ENCODE data around the gene RNF4.

Gene RNF4

DNA sequence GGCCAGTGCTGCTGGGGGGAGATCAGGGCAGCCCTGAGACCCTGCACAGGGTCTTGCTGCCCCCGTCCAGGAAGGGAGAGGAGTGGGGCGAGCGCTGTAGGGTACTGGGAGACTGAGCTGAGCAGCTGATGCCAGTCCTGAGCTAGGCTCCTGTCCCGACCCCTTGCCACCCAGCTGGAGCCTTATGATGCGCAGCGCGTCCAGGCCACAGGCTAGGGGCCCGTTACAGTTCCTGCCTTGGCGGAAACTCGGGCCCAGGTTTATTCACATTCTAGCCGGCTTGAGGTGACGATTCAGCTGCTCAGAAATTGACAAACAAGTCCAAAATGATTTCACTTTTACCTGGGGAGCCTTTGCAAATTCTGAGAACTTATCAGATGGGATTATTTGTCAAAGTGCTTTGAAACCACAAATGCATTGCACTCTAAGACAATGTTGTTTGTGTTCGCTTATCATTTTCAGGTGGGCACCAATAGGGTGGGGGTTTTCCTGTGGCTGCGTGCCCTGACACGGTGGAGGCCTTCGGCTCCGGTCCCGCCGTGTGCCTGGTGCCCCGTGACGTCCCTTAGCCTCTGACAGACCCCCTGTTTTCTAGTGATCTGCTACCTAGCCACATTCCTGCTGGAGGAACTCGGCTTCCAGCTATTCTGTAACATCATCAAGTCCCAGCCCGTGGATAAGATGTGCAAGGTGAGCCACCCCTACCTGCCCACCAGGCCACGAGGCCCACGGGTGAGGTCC is 31.3 kb upstream of the RNF4 start:
- FAIRE-seq (no peak), DNase-seq (ENCODE audit: low spot score) (no peak)

GRCh38 chr4:2438822-2439718 is 29.8 kb upstream of the RNF4 start:
- FAIRE-seq (no peak), DNase-seq (ENCODE audit: low spot score) (no peak)

DNA sequence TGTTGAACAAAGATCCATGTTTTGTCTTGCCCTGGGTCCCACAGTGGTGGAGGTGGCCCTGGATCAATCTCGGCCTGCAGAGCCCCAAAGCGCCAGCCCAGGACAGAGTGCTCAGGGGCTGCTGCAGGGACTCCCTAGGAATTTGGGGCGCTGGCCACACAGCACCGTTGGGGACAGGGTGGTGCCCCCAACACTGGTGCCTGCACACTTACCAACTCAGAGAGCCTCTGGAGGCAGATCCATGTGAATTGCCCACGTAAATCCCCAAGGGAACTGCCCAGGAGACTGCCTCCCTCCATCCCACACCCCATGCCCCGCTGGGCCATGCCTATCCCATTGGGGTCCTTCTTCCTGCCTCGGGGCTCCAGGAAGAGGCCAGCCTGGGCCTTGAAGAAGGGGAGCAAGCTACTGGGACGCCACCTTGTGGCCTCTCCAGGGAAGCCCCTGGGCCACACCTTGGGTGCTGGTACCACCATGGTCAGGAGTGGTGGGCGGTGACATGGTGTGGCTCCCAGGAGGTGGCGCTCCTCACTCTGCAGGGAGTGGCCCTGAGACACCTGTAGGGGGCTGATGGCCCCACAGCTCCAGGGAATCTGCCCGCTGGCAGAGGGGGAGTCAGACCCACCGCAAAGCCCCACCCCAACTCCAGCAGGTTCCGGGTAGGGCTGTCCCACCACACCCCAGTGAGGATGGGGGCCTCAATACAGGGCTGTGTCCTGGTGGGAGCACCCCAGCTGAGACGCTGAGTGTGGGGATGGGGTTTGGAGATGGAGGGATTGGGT is 27.3 kb upstream of the RNF4 start:
- DNase-seq (ENCODE audit: low spot score) = peak; percentile 26
- no peak for FAIRE-seq

- FAIRE-seq = no peak
Observed at GRCh38 chr4:2442175-2442993, 26.5 kb upstream of the RNF4 start.

DNA sequence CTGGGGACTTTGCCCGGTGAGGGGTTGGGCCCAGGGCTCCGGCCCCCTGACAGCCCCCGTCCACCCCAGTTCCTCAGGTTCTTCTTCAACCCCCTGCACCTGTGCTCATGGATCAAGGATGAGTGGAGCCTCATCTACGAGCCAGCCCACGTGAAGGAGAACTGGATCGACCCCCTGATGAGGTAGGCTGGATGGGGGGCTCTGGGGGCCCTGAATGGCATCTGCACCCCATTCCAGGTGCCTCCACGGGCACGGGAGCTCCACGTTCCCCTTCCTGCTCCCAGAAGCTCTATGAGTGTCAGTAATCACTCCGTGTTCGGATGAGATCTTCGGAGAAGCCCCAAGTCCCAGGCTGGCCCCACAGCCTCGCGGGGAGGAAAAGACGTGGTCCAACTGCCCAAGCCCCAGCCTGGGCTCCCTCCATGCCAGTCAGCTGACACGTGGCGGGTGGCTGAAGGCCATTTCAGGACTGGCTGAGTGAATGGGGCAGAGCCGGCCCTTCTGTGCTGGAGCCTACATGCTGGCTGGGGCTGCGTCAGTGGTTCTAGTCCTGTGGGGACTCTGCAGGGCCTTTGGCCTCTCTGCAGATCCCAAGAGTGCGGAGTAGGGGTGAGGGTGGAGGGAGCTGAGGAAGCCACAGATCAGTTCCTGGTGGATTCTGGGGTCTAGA is 25.7 kb upstream of the RNF4 start:
- FAIRE-seq (no peak), DNase-seq (ENCODE audit: low spot score) (no peak)

More at GRCh38 chr4:2442175-2442993, 26.5 kb upstream of the RNF4 start:
- DNase-seq (ENCODE audit: low spot score) = no peak

DNA sequence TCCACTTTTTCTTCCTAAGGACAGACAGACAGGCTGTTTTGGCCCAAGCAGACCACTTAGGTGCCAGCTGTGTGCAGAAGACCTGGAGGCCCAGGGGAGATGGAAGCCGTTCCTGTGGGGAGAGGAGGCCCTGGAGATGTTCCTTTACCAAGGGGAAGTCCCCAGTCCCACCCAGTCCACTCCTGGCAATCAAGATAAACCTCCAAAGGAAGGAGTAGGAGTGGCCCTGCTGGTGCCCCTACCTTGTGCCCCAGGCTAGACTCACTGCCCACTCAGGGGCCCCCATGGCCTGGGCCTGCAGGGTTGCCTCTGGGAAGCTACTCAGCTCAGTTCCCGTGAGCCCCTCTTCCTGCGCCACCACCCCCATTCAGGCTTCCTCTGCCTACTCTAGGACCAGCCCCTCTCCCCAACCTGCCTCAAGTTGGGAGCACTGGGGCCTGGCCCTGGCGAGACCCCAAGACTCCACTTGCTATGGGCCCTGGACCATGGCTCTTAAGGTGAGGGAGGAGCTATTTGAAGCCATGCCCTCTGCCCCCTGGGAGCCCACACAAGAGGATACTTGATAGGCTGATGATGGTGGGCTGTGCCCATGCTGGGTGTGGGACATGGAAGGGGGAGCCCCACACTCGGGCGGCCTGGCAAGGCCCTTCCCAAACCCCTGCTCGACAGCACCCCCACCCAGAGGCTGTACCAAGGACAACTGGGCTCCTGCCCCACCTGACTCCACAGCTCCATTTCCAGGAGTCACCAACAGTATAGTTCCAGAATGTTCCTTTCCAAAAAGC is 24.8 kb upstream of the RNF4 start:
- DNase-seq (ENCODE audit: low spot score) = no peak
- FAIRE-seq = no peak

GRCh38 chr4:2445130-2445529 is 23.8 kb upstream of the RNF4 start:
- FAIRE-seq = no peak

GRCh38 chr4:2445571-2445970 is 23.3 kb upstream of the RNF4 start:
- FAIRE-seq (no peak), DNase-seq (ENCODE audit: low spot score) (no peak)

More at GRCh38 chr4:2445130-2445529, 23.8 kb upstream of the RNF4 start:
- DNase-seq (ENCODE audit: low spot score) = no peak

DNA sequence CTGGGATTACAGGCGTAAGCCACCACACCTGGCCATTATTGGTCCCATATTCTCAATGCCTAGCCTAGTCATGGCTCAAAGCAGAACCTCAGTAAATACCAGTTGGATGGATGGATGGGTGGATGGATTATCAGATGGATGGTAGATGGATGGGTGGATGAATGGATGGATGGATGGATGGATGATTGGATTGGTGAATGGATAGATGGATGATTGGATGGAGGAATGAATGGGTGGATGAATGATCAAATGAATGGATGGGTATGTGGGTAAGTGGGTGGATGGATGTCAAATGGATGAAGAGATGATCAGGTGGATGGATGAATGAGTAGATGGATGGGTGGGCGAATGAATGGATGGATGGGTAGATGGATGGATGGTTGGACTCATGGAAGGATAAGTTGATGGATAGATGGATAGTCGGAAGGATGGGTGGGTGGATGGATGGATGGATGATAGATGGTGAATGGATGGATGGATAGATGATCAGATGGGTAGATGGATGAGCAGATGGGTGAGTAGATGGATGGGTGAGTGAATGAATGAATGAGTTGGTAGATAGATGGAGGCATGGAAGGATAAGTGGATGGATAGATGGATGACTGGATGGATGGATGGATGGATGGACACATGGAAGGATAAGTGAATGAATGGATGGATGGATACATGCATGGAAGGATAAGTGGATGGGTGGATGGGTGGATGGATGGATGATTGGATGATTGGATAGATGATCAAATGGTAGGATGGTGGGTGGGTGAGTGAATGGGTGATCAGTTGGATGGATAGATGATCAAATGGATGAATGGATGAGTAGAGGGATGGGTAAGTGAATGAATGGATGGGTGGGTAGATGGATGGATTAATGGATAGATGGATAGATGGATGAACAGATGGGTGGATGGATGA is 22.0 kb upstream of the RNF4 start:
- DNase-seq (ENCODE audit: low spot score) (no peak), FAIRE-seq (no peak)

DNA sequence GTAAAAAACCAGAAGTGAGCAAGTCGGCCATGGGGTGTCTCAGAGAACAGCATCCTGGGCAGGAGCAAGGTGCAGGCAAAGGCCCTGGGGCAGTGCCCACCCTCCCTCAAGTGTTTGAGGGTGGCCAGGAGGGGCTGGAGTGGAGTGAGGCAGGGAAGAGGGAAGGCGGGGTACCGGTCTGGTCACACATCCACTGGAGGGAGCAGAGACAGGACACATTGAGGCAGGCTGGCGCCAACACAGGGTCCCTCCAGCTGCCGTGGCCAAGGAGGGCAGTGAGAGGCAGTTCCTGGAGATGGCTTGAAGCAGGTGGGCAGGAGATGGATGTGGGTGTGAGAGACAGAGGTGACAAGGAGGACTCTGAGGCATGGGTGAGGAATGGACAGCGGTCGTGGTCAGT is 20.3 kb upstream of the RNF4 start:
- FAIRE-seq = no peak

GRCh38 chr4:2449051-2449450 is 19.9 kb upstream of the RNF4 start:
- FAIRE-seq = no peak
- DNase-seq (ENCODE audit: low spot score) = no peak

More for the DNA sequence above, 20.3 kb upstream of the RNF4 start:
- no peak for DNase-seq (ENCODE audit: low spot score)

- FAIRE-seq (no peak), DNase-seq (ENCODE audit: low spot score) (no peak)
Observed at GRCh38 chr4:2449511-2450392, 19.2 kb upstream of the RNF4 start.

DNA sequence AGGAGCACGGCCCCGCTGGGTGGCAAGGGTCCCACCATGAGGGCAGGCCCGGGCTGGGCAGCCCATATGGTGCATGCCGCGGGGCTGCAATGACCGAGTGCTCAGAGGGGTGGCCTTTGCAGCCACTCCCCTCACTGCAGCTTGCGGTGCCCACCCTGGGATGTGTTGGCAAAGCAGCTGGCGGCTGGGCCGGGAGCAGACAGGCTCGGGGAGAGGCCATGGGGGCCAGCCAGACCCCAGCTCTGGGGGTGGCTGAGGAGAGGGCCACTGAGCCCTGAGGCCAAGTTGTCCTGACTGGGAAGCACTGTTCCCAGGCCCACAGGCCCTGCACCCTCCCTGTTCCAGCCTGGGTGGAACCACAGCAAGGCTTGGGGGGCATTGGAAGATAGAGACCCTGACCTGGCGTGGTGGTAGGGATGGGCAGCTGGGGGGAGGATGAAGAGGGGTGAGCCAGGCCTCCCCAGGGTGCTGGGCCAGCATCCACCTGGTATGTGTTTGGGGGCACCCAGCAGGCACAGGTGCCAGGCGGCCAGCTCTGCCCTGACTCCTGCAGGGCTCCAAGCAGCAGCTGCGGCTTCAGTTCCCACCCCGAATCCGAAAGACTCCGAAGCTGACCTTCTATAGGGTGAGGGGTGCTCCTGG is 18.4 kb upstream of the RNF4 start:
- DNase-seq (ENCODE audit: low spot score) (no peak), FAIRE-seq (no peak)

DNA sequence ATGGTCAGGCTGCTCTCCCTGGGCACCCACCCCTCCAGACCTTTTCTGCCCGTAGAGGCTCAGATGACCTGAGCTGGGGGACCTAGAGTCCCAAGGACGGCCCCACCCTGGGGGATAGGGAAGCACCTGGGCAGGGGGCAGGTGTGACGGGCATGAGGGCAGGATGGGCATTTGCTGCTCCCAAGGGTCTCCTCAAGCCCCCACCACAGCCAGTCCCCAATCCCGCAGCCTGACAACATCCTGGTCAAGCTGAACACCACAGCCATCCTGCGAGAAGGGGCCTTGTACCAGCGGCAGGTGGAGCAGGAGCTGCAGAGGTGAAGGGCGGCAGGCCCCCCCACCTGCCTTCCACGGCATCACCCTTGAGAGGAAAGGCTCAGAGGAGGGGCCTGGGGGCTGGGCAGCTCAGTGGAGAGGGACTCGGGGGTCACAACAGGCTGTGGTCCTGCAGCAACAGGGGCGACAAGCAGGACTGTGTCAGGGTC is 17.8 kb upstream of the RNF4 start:
- DNase-seq (ENCODE audit: low spot score) (no peak), FAIRE-seq (no peak)

DNA sequence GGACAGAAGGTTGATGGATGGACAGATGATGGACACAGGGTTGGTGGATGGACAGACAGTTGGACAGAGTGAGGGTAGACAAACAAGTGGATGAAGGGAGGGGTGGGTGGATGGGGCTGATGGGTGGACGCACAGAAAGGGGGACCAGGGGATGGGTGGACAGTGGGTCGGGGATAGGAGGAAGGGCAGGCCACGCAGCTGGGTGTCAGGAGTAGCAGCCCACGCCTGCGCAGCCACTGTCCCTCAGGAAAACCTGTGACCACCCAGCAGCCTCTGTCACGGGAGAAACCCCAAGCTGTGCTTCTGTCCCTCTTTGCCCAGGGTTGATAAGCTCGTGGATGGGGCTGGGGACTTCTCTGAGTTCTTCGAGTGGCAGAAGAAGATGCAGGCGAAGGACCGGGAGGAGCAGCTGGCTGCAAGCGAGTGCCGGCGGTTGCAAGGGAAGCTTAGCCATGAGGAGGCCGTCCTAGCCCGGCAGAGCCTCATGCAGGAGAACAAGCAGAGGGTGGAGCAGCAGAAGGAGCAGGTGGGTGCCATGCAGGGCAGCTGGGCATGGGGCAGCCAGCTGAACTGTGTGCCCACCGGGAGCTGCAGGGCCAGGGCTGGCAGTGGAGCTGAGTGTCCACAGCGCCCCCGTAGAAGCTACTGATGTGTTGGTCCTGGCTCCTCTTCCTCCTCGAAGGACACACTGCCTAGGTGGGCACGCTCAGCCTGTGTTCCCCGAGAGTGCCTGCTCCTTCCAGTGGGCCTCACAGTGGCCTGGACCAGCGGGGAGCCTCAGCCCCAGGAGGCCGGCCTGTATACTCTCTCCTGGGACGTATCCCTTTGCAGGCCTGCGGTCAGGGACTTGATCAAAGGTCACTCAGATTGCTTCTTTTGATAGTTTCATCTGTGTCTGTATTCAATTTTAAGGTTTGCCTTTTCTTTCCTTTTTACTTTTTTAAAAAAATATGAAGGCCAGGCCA is 16.8 kb upstream of the RNF4 start:
- no peak for DNase-seq (ENCODE audit: low spot score)
- FAIRE-seq = no peak

Data from RCC 7860 (cell line).